GM18508 (cell line): ENCODE results near the gene KRTAP10-4.
"Not testable (repeated sequence)": the region's sequence is repeated elsewhere in the genome, so short reads cannot be mapped to it uniquely, and the experiment has no call there.

Experiments used
- ATAC-seq: cut with Tn5 transposase; IDR thresholded peaks from one replicate; pipeline ENCODE4 v1.9.1; 2021; ENCODE audit warnings: moderate number of reproducible peaks; ENCODE audit not compliant: insufficient read depth, unreplicated experiment

Gene KRTAP10-4

DNA sequence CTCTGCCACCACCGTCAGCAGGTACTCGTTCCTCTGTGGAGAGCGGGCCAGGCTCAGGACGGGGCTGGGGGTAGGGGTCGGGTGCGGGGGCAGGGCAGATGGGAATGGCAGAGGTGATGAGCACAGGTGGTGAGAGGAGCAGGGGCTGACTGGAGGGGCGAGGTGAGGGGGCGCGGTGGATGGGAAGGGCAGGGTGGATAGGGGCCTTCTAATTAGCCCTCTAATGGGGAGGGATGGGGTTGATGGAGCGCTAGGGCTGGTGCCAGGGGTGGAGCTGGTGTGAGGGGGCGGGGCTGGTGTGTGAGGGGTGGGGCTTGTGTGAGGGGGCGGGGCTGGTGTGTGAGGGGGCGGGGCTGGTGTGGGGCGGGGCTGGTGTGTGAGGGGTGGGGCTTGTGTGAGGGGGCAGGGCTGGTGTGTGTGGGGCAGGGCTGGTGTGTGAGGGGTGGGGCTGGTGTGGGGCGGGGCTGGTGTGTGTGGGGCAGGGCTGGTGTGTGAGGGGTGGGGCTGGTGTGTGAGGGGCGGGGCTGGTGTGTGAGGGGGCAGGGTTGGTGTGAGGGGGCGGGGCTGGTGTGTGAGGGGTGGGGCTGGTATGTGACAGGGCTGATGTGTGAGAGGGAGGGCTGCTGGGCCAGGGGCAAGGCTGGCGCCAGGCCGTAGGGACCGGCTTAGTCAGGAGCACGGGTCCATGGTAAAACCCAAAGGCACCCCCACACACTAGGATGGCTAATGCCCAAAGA is 39.5 kb upstream of the KRTAP10-4 start:
- no peak for ATAC-seq

GRCh38 chr21:44534688-44535087 is 38.8 kb upstream of the KRTAP10-4 start:
- no peak for ATAC-seq

- ATAC-seq: no peak
These were observed 37.6 kb upstream of the KRTAP10-4 start for GRCh38 chr21:44535963-44536362.

GRCh38 chr21:44537930-44538911 is 35.3 kb upstream of the KRTAP10-4 start:
- ATAC-seq: no peak

- ATAC-seq: no peak
These were observed 34.5 kb upstream of the KRTAP10-4 start for GRCh38 chr21:44539046-44539445.

- ATAC-seq: no peak
These were observed 33.4 kb upstream of the KRTAP10-4 start, which contains the start of gene KRTAP10-1 for GRCh38 chr21:44539991-44540666. Gene KRTAP10-1, minus strand, starts transcription at chr21:44540195. Its CDS starts 45 bp downstream, at chr21:44540150.

DNA sequence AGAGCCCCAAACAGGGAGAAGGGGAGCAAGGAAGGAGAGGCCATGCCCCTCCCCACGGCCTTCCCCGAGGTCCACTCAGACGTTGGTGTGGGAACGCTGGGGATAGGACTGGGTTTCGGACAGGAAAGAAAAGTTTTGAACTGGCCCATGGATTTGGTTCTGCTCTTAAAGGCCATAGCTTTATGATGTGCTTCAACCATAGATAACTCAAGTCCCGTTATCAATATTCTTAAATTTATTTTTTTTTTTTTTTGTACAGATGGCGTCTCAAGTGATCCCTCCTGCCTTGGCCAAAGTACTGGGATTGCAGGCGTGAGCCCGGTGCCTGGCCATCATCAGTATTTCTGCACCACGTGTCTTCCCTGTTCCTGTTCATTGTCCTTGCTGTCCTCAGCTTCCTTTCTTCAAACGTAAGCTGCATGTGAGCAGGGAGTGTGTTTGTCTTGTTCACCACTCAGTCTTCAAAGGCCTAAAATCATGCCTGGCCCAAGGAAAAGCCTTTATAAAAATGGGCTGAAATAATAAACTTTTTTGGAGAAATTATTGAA is 32.7 kb upstream of the KRTAP10-4 start:
- ATAC-seq: no peak

DNA sequence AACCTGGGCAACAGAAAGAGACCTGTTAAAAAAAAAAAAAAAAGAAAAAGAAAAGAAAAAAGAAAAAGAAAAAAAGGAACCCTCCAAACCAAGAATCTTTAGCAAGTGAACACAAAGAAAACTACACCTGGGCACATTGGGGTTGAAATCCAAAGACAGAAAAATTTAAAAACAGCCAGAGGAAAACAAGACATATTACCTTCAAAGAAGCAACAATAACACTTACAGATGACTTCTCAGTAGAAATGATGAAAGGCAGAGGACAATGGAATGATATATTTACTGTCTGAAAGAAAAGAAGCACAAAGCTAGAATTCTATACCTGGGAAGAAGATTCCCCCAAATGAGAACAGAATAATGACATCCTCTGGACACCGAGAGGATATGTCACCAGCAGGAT is 30.8 kb upstream of the KRTAP10-4 start:
- ATAC-seq: no peak

GRCh38 chr21:44544566-44544965 is 29.0 kb upstream of the KRTAP10-4 start:
- no peak for ATAC-seq

DNA sequence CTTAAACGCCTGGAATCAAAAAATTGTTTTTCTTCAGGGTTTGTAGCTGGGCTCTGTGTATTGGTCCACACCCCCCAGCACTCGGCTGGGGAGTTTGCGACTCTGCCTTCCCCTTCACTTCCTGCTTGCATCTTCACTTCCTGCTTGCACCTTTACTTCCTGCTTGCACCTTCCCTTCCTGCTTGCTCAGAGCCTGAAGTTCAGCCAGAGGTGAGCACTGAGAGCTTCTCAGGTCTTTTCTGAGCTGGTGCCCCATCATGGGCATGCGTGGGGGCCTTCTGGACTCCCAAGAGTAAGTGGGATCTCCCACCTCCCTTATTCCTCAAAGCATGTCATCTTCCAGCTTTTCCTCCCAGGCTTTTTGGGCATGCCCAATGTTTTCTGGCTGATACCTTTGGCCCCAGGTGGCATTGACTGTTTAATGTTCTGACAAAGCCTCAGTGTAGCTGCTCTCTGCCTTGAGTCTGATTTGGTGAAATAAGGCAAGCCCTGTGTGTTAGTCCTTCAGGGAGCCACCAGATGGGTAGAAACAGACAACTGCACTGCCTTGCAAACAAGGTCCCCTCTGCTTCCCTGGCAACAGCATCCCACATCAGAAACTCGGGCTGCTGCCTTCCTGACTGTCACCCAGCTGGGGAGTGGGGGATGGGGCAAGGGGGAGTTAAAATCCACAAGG is 25.7 kb upstream of the KRTAP10-4 start:
- ATAC-seq: no peak

DNA sequence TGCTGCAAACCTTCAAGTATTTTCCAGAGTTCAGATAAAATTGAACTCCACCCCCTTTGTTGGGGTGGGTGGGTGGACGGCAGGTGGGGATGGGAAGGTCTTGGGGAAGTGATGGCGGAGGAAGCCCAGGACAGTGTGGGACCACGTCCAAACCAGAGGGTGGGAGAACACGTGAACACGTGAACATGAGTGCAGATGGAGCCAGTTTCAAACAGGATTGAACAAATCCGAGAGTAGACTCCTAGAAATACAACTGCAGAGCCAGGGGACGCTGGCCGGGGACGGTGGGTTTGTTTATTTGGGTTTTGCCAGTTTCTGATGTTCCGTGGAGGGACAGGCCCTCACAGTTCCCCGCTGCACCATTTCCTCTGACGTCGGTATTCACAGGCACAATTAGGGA is 25.1 kb upstream of the KRTAP10-4 start:
- ATAC-seq: no peak

- ATAC-seq: no peak
These were observed 24.6 kb upstream of the KRTAP10-4 start for GRCh38 chr21:44548922-44549321.

DNA sequence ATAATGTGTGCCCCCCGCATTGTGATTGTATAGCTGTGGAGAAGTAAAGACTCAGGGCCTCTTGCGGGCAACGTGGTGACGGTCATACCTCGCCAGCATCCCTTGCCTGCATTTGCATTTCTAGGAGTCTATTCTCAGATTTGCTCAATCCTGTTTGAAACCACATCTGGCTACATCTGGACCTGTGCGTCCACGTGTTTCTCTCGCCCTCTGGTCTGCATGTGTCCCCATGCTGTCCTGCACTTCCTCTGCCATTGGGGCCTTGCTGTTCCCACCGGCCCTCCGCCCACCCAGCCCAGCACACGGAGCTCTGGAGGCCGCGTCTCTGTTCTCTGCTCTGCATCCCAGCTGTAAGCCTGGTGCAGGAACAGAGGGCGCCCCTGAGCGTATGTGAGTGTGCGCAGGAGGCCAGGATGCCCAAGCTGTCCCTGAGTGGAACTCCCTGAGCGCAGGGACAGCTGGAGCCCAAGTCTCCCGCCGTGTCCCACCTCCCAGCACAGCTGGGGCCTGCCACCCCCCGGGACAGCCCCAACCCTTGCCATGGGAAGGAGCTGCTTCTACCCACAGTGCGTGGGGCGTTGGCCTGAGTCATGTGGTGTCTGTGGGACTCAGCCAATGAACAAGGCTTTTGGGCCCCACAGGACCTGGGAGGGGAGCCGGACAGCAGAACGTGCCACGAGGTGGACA is 23.9 kb upstream of the KRTAP10-4 start:
- ATAC-seq: no peak

- ATAC-seq: not testable (repeated sequence)
These were observed 23.2 kb upstream of the KRTAP10-4 start for GRCh38 chr21:44550285-44550684.

GRCh38 chr21:44550807-44551206 is 22.7 kb upstream of the KRTAP10-4 start:
- ATAC-seq: no peak

GRCh38 chr21:44551340-44551961 is 22.1 kb upstream of the KRTAP10-4 start, which contains the start of gene KRTAP10-2:
Gene KRTAP10-2, minus strand, starts transcription at chr21:44551505. Its CDS starts 47 bp downstream, at chr21:44551458.
- ATAC-seq: no peak

- ATAC-seq: no peak
These were observed 21.4 kb upstream of the KRTAP10-4 start for GRCh38 chr21:44552136-44552535.

GRCh38 chr21:44552681-44553080 is 20.8 kb upstream of the KRTAP10-4 start:
- ATAC-seq: no peak
